Inflammatory macrophage treated with lipopolysaccharide for 1 hour (primary cell): Measurements from ENCODE around the gene REXO5.
"Not testable (repeated sequence)": the region's sequence is repeated elsewhere in the genome, so short reads cannot be mapped to it uniquely, and the experiment has no call there.

Experiments
- DNase-seq, 2 donors: peaks; one replicate each; pipeline ENCODE4 v3.0.0-alpha.2; 2020 to 2022

REXO5 gene, protein sequence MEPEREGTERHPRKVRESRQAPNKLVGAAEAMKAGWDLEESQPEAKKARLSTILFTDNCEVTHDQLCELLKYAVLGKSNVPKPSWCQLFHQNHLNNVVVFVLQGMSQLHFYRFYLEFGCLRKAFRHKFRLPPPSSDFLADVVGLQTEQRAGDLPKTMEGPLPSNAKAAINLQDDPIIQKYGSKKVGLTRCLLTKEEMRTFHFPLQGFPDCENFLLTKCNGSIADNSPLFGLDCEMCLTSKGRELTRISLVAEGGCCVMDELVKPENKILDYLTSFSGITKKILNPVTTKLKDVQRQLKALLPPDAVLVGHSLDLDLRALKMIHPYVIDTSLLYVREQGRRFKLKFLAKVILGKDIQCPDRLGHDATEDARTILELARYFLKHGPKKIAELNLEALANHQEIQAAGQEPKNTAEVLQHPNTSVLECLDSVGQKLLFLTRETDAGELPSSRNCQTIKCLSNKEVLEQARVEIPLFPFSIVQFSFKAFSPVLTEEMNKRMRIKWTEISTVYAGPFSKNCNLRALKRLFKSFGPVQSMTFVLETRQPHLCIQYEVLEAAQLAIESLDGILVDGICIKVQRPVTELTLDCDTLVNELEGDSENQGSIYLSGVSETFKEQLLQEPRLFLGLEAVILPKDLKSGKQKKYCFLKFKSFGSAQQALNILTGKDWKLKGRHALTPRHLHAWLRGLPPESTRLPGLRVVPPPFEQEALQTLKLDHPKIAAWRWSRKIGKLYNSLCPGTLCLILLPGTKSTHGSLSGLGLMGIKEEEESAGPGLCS

GRCh38 chr16:20806168-20807050 is at the start of gene REXO5, which contains the start of gene ERI2:
Gene REXO5 (plus strand): TSS chr16:20806527. CDS start chr16:20806954, 427 bp downstream.
Gene ERI2 (minus strand): TSS chr16:20806472. CDS start chr16:20806430, 42 bp downstream.
- peak; percentile 92 to 95 for DNase-seq

- DNase-seq: no peak
Observed at GRCh38 chr16:20760346-20760745, 46.0 kb upstream of the REXO5 start.

GRCh38 chr16:20761175-20761574 is 45.2 kb upstream of the REXO5 start:
- DNase-seq: no peak

DNA sequence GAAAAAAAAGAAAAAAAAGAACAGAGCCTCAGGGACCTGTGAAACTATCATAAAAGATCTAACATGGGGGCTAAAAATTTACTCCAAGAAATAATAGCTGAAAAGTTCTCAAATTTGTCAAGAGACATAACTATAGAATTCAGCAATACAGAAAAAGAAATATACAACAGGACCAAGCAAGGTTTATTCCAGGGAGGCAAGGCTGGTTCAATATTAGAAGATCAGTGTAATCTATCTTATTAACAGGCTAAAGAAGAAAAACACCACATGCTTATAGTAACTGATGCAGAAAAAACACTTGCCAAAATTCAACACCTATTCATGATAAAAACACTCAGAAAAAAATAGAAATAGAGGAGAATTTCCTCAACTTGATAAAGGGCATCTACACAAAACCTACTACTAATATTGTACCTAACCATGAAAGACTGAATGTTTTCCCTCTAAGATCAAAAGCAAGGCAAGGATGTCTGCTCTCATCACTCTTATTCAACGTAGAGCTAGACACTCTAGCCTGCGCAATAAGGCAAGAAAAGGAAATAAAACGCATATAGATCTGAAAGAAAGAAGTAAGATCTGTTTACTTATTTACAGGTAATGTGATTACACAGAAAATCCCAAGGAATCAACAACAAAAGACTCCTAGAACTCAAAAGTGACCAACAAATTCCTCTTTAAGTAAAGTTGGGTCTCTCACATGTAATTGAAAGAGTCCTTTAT is 43.8 kb upstream of the REXO5 start:
- no peak for DNase-seq

- peak; percentile 80 to 84 for DNase-seq
Observed at GRCh38 chr16:20763461-20764232, 42.7 kb upstream of the REXO5 start, which contains the start of gene ACSM3. Gene ACSM3 (plus strand): TSS chr16:20764014. CDS start chr16:20770035, 6,021 bp downstream.

DNA sequence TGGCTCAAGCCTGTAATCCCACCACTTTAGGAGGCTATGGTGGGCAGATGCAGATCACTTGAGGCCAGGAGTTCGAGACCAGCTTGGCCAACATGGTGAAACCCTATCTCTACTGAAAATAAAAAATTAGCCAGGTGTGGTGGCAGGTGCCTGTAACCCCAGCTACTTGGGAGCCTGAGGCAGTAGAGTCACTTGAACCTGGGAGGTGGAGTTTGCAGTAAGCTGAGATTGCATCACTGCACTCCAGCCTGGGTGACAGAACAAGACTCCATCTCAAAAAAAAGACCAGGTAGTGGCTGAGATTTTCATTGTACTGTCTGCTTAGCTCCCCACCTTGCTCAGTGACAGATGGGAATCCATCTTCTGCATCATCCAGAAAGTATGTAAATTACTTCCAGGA is 41.9 kb upstream of the REXO5 start:
- not testable (repeated sequence) for DNase-seq

GRCh38 chr16:20765732-20766131 is 40.6 kb upstream of the REXO5 start:
- no peak for DNase-seq

- DNase-seq: no peak
Observed at GRCh38 chr16:20766294-20766693, 40.0 kb upstream of the REXO5 start.

- DNase-seq: no peak
Observed at GRCh38 chr16:20767577-20767976, 38.8 kb upstream of the REXO5 start.

DNA sequence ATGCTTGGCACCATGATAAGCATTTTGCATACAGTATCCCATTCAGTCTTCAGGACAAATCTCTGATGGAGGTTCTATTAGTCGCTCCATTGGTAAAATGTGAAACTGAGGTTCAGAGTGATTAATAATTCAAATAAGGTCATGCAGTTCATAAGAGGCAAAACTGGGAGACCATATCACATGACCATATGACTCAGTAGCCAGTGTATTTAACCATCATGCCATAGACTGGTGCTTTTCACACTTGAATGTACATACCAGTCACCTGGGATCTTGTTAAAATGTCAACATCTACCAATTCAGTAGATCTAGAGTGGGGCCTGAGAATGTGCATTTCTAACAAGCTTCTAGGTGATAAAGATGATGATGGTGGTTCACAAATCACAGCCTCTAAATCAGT is 38.2 kb upstream of the REXO5 start:
- DNase-seq: no peak

DNA sequence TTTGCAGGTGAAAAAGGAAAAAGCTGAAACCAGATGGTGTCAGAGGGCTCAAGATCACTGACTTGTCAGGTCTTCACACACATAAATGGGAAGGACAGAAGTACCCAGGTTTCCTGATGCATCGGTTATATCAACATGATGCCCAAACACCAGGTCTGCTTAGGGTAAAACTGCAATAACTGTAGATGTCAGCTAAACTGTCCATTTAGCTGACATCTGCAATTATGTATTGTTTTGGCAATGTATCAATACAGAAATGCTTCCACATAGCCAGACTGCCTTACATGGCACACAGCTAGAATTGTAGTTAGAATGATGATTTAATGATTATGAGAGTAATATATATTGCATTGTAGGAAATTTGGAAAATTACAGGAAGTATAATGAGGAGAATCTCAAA is 37.5 kb upstream of the REXO5 start:
- no peak for DNase-seq

DNA sequence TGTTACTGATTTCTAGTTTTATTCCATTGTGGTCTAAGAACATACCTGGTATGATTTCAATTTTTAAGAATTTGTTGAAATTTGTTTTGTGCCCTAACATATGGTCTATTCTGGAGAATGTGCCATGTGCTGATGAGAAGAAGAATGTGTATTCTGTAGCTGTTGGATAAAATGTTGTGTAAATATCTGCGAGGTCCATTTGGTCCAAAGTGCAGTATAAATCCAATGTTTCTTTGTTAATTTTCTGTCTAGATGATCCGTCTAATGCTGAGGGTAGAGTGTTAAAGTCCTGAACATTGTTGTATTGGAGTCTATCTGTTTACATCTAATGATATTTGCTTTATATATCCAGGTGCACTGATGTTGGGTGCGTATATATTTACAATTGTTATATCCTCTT is 32.6 kb upstream of the REXO5 start:
- DNase-seq: no peak

GRCh38 chr16:20774703-20775362 is 31.5 kb upstream of the REXO5 start:
- DNase-seq: peak; percentile 32 to 69

DNA sequence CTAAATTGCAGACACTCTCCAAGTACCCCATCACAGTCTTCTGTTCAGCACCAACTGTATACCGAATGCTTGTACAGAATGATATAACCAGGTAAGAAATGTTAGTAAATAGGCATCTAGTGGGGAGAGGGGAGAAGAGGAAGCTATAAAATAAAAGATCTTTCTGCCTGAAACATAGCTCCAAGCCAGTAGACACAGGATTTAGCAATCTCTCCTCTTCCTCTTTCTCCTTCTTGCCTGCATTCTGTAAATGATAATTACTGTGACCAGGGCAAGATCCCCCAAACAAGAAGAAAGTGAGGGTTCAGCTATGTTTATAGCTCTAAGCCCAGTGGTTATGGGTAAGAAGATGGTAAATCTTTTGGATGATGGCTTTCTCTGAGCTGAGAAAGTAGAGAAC is 24.6 kb upstream of the REXO5 start:
- peak; percentile 10 to 24 for DNase-seq

GRCh38 chr16:20782470-20782869 is 23.9 kb upstream of the REXO5 start:
- peak in 1 of 2 donors; percentile 10 for DNase-seq

DNA sequence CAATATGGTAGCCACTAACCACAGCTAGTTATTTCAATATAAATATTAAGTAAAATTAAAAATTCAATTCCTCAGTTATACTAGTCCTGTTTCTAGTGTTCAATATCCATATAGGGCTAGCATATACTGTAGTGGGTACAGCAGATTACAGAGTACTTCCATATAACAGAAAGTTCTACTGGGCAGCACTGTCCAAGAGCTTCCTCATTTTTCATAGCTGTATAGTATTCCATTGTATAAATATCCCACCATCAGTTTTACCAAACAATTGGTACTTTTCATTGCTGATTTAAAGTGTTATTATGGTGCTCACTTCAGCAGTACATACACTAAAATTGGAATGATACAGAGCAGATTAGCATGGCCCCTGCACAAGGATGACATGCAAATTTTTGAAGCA is 22.1 kb upstream of the REXO5 start:
- DNase-seq: no peak

GRCh38 chr16:20789130-20789529 is 17.2 kb upstream of the REXO5 start:
- no peak for DNase-seq

- peak; percentile 25 to 26 for DNase-seq
Observed at GRCh38 chr16:20791923-20792612, 14.3 kb upstream of the REXO5 start.

GRCh38 chr16:20798364-20798763 is 8.0 kb upstream of the REXO5 start:
- DNase-seq: no peak

DNA sequence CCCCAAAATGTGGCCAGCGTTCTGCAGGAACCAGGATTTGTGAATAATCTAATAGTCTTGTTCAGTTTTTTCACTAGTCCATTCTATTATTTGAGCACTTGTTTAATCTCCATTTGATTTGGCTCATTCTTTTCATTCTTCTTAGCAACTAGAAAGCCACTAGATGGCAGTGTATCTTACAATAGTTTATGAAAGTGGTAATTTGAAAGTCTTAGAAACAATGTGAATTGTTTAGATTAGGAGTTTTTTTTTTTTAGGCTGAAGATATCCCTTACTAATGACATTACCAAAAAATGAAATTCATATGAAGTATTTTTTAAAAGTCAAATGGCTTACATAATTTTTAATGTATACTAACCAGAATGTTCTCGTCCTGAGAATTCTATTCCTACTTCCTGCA is 6.7 kb upstream of the REXO5 start:
- DNase-seq: peak; percentile 31 to 47
